Mucosa of descending colon (tissue), 3 donors: ENCODE results near the gene KIAA0040. TPM values are rescaled to one million over a fixed set of nuclear protein-coding genes. Genes with fewer than 3 reads are reported as not detected.
"Not testable (repeated sequence)": the region's sequence is repeated elsewhere in the genome, so short reads cannot be mapped to it uniquely, and the experiment has no call there.

Experiments used
- ATAC-seq: fragments of 200-7000 bp; cut with Tn5 transposase; one replicate; pipeline ENCODE4 v1.9.1; 2020; ENCODE audit warnings: mild to moderate bottlenecking, moderate library complexity
- DNase-seq, 3 donors: peaks; one replicate each; pipeline ENCODE4 v3.0.0-alpha.2; 2020
- H3K36me3 ChIP-seq: fragments of 200-600 bp; one replicate; pipeline ENCODE4 v1.8.0; 2021; ENCODE audit warnings: low read depth, mild to moderate bottlenecking
- H3K4me1 ChIP-seq: fragments of 200-600 bp; one replicate; pipeline ENCODE4 v1.8.0; 2021; ENCODE audit warnings: low read depth, mild to moderate bottlenecking
- H3K4me3 ChIP-seq: fragments of 200-600 bp; one replicate; pipeline ENCODE4 v1.8.0; 2021; ENCODE audit warnings: mild to moderate bottlenecking
- H3K9me3 ChIP-seq: fragments of 200-600 bp; one replicate; pipeline ENCODE4 v1.8.0; 2021; ENCODE audit warnings: mild to moderate bottlenecking
- intact Hi-C, 2 donors: fragments of 100-400 bp; cut with DNase I in 1 of 2; cut with micrococcal nuclease in 1 of 2; formaldehyde crosslinking; loops; one replicate each; pipeline versions ENCODE4 v1.11.0 to v1.11.1; 2022; cut with DNase I, micrococcal nuclease
- total RNA-seq, 3 donors: library from RNA; stranded (reverse); fragmentation: NEBNext Ultra II Directional in 2 of 3; extraction: Animal tissue kit (Norgen Biotek cat#: 25700) in 2 of 3; gene quantifications; one replicate each; pipeline versions ENCODE4 v1.2.1 to v1.2.4, GENCODE V29; 2021 to 2023
- TF ChIP-seq, protein P1 (sequence below): fragments of 200-600 bp; IDR thresholded peaks from one replicate; pipeline ENCODE4 v1.8.0; 2022; ENCODE audit warnings: antibody characterized with exemption, mild to moderate bottlenecking
- donor health status: DM: no; HTN: no; CAD: no; lungs with moderate emphysema.
- donor health status: DM: no; HTN: no; CAD: no.
- donor health status: DM: no; HTN: yes; CAD: no.

Gene KIAA0040
- total RNA-seq, 3 donors from 2014 or later = 13.3 to 18.8 (median 13.3) TPM

- intact Hi-C loops = no loop called here
These were observed 73.9 kb downstream of the KIAA0040 start for GRCh38 chr1:175118375-175119367.

DNA sequence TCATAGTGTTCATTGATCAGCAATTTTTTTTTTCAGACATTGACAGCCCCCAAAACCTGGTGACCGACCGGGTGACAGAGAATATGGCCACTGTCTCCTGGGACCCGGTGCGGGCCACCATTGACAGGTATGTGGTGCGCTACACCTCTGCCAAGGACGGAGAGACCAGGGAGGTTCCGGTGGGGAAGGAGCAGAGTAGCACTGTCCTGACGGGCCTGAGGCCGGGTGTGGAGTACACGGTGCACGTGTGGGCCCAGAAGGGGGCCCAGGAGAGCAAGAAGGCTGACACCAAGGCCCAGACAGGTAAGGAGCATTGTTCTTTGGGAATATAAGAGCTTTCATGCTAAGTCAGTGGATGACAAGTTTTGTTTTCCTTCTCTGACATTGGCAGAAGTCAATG is 75.7 kb downstream of the KIAA0040 start:
- DNase-seq (no peak), ATAC-seq (no peak)
- TF ChIP-seq, protein P1, sequence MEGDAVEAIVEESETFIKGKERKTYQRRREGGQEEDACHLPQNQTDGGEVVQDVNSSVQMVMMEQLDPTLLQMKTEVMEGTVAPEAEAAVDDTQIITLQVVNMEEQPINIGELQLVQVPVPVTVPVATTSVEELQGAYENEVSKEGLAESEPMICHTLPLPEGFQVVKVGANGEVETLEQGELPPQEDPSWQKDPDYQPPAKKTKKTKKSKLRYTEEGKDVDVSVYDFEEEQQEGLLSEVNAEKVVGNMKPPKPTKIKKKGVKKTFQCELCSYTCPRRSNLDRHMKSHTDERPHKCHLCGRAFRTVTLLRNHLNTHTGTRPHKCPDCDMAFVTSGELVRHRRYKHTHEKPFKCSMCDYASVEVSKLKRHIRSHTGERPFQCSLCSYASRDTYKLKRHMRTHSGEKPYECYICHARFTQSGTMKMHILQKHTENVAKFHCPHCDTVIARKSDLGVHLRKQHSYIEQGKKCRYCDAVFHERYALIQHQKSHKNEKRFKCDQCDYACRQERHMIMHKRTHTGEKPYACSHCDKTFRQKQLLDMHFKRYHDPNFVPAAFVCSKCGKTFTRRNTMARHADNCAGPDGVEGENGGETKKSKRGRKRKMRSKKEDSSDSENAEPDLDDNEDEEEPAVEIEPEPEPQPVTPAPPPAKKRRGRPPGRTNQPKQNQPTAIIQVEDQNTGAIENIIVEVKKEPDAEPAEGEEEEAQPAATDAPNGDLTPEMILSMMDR = no peak
- Histone ChIP-seq H3K36me3 (no peaks in the 10 kb centered on the region), H3K9me3 (peaks cover 10% of the 10 kb centered on the region), H3K4me3 (no peak overlapping the region), H3K4me1 (no peaks in the 10 kb centered on the region)
- intact Hi-C loops = no loop called here

More at GRCh38 chr1:175118375-175119367, 73.9 kb downstream of the KIAA0040 start:
- TF ChIP-seq, protein P1 = no peak
- Histone ChIP-seq H3K4me1 (no peaks in the 10 kb centered on the region), H3K9me3 (peaks cover under 1% of the 10 kb centered on the region), H3K36me3 (no peaks in the 10 kb centered on the region), H3K4me3 (no peak overlapping the region)
- ATAC-seq (no peak), DNase-seq (no peak)

- no peak overlapping the region for H3K4me3 ChIP-seq
- H3K4me1 ChIP-seq = no peaks in the 10 kb centered on the region
- intact Hi-C loops = no loop called here
- TF ChIP-seq, protein P1 = no peak
- DNase-seq = no peak
- no peaks in the 10 kb centered on the region for H3K36me3 ChIP-seq
- ATAC-seq = no peak
- peaks cover 10% of the 10 kb centered on the region for H3K9me3 ChIP-seq
These were observed 76.3 kb downstream of the KIAA0040 start for GRCh38 chr1:175116210-175116798.

DNA sequence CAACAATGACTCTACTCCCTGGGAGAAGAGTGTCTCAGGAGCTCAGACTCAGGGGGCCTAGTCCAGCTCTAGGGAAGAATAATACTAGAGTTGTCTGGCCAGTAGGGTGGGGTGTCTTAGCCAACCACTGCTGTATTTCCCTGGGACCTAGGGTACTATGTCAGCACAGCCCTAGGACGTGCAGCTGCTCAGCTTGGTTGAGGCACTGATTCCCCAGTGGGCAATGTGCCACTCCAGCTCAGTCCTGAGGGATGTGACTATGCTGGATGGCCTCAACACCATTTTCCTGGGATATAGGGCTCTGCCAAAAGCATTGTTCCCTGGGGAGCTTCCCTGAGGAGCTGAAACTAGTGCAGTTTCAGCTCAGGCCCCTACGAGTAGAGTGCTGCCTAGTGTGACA is 77.6 kb downstream of the KIAA0040 start:
- intact Hi-C loops = no loop called here

DNA sequence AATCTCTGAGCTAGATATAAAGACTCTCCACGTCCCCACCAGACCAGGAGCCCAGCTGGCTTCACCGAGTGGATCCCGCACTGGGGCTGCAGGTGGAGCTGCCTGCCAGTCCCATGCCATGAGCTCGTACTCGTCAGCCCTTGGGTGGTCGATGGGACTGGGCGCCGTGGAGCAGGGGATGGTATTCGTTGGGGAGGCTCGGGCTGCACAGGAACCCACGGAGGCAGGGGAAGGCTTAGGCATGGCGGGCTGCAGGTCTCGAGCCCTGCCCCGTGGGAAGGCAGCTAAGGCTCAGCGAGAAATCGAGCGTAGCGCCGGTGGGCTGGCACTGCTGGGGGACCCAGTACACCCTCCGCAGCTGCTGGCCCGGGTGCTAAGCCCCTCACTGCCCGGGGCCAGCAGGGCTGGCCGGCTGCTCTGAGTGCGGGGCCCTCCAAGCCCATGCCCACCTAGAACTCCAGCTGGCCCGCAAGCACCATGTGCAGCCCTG is 84.2 kb downstream of the KIAA0040 start:
- H3K9me3 ChIP-seq, intact Hi-C loops, H3K4me3 ChIP-seq, DNase-seq, H3K36me3 ChIP-seq, H3K4me1 ChIP-seq, ATAC-seq: not testable (repeated sequence)

More for the DNA sequence above, 77.6 kb downstream of the KIAA0040 start:
- ATAC-seq (no peak), DNase-seq (no peak)
- Histone ChIP-seq H3K4me3 (no peak overlapping the region), H3K9me3 (peaks cover 10% of the 10 kb centered on the region), H3K4me1 (no peaks in the 10 kb centered on the region), H3K36me3 (no peaks in the 10 kb centered on the region)
- TF ChIP-seq, protein P1 = no peak

Other genes starting within 250 kb of the KIAA0040 start
- 100 to 1,000 TPM in 1 of 3 donors, 10 to 100 TPM in 2; 43.6 to 103 (median 67.9) TPM for gene CACYBP, start 192.8 kb downstream of the KIAA0040 start, total RNA-seq
- 10 to 100 TPM; 24.0 to 29.5 (median 26.2) TPM for gene MRPS14, start 169.4 kb downstream of the KIAA0040 start, total RNA-seq
- under 1 TPM in 1 of 3 donors, not detected in 2; 0.06 TPM for gene TNN, start 124.9 kb downstream of the KIAA0040 start, total RNA-seq